Mesenteric fat pad (tissue), 1 donor: Measurements from ENCODE around the gene EML4. TPM values are rescaled to one million over a fixed set of nuclear protein-coding genes. Genes with fewer than 3 reads are reported as not detected.
"Not testable (repeated sequence)": the region's sequence is repeated elsewhere in the genome, so short reads cannot be mapped to it uniquely, and the experiment has no call there.

Experiments used
- DNase-seq: peaks from one replicate; pipeline ENCODE4 v3.0.0-alpha.2; 2020; ENCODE audit warnings: low spot score
- total RNA-seq: library from RNA; stranded (reverse); fragmentation: NEBNext Ultra II Directional; extraction: Animal tissue kit (Norgen Biotek cat#: 25700); gene quantifications from one replicate; pipeline ENCODE4 v1.2.1, GENCODE V29; 2021
- donor health status: DM: yes; HTN: yes; CAD: no.

Gene EML4
- total RNA-seq, 1 donor from 2014 or later, result 46.2 TPM

DNA sequence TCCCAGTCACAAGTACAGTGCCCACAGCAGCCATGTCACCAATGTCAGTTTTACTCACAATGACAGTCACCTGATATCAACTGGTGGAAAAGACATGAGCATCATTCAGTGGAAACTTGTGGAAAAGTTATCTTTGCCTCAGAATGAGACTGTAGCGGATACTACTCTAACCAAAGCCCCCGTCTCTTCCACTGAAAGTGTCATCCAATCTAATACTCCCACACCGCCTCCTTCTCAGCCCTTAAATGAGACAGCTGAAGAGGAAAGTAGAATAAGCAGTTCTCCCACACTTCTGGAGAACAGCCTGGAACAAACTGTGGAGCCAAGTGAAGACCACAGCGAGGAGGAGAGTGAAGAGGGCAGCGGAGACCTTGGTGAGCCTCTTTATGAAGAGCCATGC, 160.6 kb downstream of the EML4 start:
- no peak for DNase-seq

DNA sequence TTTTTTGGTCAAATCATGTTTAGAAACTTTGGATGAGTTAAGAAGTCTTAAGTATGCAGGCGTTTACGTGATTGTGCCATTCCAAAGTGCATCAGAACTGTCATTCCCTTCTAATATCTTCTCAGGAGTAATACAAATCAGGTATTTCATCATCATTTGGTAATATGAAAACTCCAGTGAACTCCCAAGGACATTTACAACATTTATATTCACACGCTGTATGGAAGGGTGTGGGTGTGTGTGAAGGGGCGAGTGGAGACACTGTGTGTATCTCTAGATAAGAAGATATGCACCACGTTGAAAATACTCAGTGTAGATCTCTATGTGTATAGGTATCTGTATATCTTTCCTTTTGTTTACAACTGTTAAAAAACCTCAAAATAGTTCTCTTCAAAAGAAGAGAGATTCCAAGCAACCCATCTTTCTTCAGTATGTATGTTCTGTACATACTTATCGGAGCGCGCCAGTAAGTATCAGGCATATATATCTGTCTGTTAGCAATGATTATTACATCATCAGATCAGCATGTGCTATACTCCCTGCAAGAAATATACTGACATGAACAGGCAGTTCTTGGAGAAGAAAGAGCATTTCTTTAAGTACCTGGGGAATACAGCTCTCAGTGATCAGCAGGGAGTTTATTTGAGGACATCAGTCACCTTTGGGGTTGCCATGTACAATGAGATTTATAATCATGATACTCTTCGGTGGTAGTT, 162.6 kb downstream of the EML4 start:
- no peak for DNase-seq

DNA sequence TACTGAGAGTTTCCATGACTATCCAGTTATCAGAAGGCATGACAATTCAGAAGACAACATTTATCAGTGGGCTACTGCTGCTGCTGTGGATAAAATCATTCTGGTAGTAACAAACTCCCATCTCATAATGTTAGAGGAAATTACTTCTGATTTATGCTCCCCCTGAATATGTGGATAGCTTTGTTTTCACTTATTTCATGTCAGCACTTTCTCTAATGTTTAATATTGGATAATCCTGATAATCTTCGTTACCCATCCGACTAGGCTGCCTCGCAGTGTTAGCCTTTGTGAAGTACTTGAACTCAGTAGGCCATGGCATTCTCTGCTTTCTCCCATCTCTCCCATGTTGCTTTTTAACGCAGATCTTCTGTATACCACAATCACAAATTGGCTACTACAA, 163.4 kb downstream of the EML4 start:
- no peak for DNase-seq

DNA sequence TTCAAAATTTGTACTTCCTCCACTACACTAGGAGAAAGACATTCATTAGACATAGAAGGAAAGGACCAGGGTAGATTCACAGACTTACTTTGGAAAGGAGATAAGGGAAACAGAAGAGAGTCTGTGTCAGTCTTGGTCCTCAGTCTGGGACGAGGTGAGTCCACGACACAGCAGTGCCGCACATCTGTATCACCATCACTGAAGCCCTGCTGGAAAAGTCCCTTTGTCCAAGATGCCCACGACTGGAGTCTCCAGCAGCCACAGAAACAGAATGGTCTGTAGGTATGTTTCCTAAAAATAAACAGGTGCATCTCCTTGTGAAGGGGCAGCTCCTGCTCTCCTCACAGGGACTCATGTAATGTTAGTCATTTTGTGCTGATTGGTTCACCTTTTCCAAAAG, 164.4 kb downstream of the EML4 start:
- no peak for DNase-seq

- DNase-seq, result no peak
Measured at GRCh38 chr2:42334220-42334619, 165.1 kb downstream of the EML4 start.

DNA sequence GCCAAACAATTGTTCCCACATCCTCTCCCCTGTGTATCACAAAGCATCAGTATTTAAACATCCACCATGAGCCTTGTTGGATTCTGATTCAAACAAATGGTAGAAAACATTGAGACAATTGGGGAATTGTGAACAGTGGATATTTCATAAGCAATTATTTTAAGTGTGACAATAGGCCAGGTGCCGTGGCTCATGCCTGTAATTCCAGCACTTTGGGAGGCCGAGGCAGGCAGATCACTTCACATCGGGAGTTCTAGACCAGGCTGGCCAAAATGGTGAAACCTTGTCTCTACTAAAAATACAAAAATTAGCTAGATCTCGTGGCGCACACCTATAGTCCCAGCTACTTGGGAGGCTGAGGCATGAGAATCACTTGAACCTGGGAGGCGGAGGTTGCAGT, 165.7 kb downstream of the EML4 start:
- DNase-seq, result not testable (repeated sequence)

- no peak for DNase-seq
Measured at GRCh38 chr2:42335514-42336104, 166.5 kb downstream of the EML4 start.

DNA sequence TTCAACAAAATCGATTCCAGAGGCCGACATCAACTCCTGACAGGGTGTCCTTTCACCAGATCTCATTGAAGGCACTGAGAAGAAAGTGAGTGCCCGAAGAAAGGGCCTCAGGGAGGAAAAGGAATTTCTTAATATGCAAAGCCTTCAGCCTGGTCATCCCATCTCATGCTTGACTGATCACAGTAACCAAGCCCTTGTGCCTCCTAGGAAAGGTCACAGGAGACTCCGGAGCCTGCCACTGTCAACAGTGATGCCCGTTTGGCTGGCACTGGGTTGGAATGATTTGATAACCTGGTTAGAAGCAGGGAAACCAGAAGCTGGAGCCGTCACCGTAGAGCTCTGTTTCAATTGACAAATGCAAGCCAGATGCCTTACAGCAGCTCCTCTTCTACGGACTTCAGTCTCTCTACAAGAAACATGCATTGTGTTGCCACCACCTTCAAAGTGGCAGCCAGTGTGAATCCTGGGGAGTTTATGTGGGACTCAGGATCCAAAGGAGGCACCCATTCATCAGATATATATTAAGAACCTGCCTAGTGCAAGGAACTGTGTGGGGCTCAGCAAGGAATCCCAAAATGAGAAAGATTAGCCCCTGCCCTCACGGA, 167.3 kb downstream of the EML4 start:
- DNase-seq, result no peak

DNA sequence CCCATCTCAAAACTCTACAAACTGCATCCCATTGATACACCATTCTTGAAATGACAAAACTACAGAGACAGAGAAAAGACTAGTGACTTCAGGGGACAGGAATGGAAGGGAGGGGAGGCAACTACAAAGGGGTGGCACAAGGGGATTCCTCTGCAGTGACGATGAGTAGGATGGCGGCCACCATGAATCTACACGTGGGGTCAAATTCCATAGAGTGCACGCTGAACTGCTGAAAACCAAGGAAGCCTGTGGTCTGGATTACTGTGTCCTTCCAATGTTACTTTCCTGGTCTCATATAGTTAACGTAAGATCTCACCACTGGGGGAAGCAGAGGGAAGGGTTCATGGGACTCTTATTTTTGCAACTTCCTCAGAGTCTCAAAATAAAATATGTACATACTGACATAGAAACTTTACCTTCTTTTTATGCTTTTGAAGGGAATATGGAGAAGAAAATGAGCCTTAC, 168.2 kb downstream of the EML4 start:
- DNase-seq, result no peak

GRCh38 chr2:42337846-42338566, 168.9 kb downstream of the EML4 start:
- DNase-seq, result no peak

DNA sequence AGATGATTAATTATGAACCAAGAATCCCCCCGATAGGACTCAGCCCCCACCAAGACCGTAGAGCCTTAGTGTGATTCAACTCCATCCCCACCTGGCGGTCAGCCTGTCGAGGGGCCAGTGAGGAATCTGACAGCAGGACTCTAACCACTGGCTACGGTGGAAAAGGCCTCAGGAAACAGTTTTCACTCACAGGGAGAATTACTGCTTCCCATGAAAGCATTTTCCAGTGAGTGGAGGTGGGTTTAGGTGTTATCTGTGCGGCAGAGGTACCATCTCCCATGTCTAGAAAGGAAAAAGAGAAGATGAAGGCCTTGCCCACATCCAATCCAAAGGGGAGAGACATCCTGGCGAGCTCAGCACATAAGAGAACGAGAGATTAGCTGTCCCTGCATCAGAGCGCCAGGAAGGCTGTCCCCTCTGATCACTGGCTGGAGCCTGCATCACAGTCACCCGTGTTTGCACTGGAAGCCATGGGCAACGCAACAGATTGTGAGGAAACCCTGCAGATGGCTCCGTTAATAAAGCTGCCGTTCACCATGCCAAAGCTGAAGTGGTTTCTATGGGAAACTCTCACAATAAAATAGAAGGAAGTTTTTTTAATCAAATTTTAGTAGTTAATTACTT, 169.5 kb downstream of the EML4 start:
- no peak for DNase-seq

- DNase-seq, result no peak
Measured at GRCh38 chr2:42339191-42339912, 170.2 kb downstream of the EML4 start.

GRCh38 chr2:42340045-42340937, 171.1 kb downstream of the EML4 start:
- no peak for DNase-seq

DNA sequence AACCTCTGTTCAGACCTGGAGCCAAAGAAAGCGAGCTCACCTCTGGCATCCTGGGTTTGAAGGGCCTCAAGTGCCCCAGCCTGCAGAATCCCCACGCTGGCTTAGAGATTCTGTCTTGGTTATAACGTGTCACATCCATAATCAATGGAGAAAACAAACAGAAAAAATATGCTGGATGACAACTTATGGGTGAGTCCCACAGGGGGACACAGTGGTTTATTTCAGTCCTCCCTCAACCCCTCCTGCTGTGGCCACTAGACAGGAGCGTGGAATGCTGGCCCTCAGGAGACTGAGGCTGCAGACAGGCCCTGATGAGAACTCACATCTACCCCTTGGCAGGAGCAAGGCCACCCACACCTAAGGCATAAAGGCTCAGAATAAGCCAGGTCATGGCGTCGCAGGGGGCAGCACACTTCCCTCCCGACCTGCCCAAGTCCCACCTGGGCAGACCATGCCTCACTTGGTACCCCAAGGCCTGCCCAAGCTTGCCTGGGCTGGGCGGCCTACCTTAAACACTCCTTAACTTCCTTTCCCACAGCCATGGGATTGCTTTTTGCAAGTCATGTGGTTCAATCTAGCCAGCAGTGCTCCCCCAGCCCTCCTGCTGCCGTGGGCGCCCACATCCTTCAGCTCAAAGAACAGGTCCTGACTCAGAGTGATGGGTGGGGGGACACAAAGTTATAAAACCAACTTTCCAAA, 171.9 kb downstream of the EML4 start:
- no peak for DNase-seq

- no peak for DNase-seq
Measured at GRCh38 chr2:42342061-42342794, 173.1 kb downstream of the EML4 start.

DNA sequence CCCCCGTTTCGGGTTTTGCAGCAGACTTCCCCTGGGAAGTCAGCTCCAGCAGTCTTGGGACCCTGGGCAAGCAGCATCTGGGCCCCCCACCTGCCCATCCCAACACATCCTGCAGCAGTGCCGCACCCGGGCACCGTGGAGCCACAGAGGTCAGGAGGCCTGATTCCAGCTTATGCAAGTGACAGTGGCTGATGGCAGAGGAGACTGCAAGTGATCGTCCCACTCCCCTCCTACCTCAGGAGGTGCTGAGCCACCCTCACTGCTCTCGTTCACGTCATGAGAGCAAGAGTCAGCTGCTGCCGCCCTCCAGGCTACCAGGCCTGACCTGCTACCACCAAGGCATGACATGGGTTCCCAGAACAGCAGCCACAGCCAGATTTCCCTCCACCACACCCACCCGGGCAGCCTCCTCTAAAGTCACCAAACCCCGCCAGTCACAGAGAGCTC, 173.7 kb downstream of the EML4 start:
- DNase-seq, result no peak

DNA sequence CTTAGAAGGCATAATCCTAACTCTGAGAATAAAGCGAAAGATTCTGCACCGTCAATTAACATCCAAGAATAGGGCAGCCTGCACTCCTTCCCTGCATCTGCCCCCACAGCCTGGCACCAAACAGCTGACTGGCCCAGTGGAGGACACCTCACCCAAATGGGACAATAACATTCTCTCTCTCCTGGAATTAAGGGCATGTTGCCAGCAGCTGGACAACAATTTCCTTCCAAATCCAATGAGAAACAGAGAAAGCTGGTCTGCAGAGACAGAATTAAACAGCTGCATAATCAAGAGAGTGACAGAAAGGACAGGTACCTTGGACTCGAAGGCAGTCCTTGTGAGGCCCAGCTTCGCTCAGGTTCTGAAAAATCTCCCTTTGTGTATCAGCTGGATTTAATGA, 176.8 kb downstream of the EML4 start:
- no peak for DNase-seq

GRCh38 chr2:42346856-42347255, 177.7 kb downstream of the EML4 start:
- not testable (repeated sequence) for DNase-seq
